NCI-H446 treated with DMSO at 0.1 percent for 48 hours (cell line): Measurements from ENCODE around the gene CTBP1.

ENCODE experiments used
- DNase-seq: peaks from one replicate; lab custom pipeline; 2025; lab: John Stamatoyannopoulos, UW

CTBP1 gene

GRCh38 chr4:1175635-1176229 lies 73.2 kb downstream of the CTBP1 start:
- DNase-seq: no peak

GRCh38 chr4:1174941-1175634 lies 73.8 kb downstream of the CTBP1 start:
- no peak for DNase-seq

GRCh38 chr4:1172971-1173757 lies 75.8 kb downstream of the CTBP1 start:
- DNase-seq: no peak

- DNase-seq: no peak
These were observed 76.6 kb downstream of the CTBP1 start, which contains the start of gene SPON2 for GRCh38 chr4:1172228-1172851. Gene SPON2, minus strand, starts transcription at chr4:1172583.

- DNase-seq: no peak
These were observed 77.4 kb downstream of the CTBP1 start for GRCh38 chr4:1171311-1172227.

- no peak for DNase-seq
These were observed 78.0 kb downstream of the CTBP1 start for GRCh38 chr4:1170976-1171310.

GRCh38 chr4:1170156-1170975 lies 78.6 kb downstream of the CTBP1 start:
- DNase-seq: no peak

GRCh38 chr4:1169691-1170096 lies 79.2 kb downstream of the CTBP1 start:
- DNase-seq: no peak

GRCh38 chr4:1169171-1169671 lies 79.7 kb downstream of the CTBP1 start:
- DNase-seq: no peak

GRCh38 chr4:1168191-1169101 lies 80.5 kb downstream of the CTBP1 start:
- DNase-seq: no peak

- peak; percentile 62 for DNase-seq
These were observed 81.5 kb downstream of the CTBP1 start for GRCh38 chr4:1167244-1167949.

GRCh38 chr4:1166509-1167243 lies 82.3 kb downstream of the CTBP1 start:
- no peak for DNase-seq

GRCh38 chr4:1164956-1165545 lies 83.9 kb downstream of the CTBP1 start:
- no peak for DNase-seq

- no peak for DNase-seq
These were observed 84.5 kb downstream of the CTBP1 start for GRCh38 chr4:1164444-1164843.

- no peak for DNase-seq
These were observed 84.9 kb downstream of the CTBP1 start for GRCh38 chr4:1164040-1164439.
